ENCODE data around the gene FLT4. TPM values are rescaled to one million over a fixed set of nuclear protein-coding genes. Genes with fewer than 3 reads are reported as not detected.

The FLT4 gene
- total RNA-seq, 1 experiment from 2014 or later = 0.44 TPM

- Histone ChIP-seq H3K27me3 (ENCODE audit: control insufficient read depth, insufficient read depth, low read length) (no peaks in the 10 kb centered on the region), H3K27ac (ENCODE audit: low read length) (no peak overlapping the region), H3K9me3 (ENCODE audit: control insufficient read depth, insufficient read depth, low read depth, low read length) (no peaks in the 10 kb centered on the region), H3K4me1 (ENCODE audit: control insufficient read depth, insufficient read depth, low read length) (no peaks in the 10 kb centered on the region), H3K36me3 (ENCODE audit: control insufficient read depth, insufficient read depth, low read length) (no peaks in the 10 kb centered on the region), H3K4me3 (ENCODE audit: low read depth in 2 of 2, low read length in 2 of 2) (no peak overlapping the region)
- DNase-seq (ENCODE audit: low read depth, low spot score) = no peak
- no TSS peak for BruUV-seq (replicated peaks)
- TF ChIP-seq, protein P1, sequence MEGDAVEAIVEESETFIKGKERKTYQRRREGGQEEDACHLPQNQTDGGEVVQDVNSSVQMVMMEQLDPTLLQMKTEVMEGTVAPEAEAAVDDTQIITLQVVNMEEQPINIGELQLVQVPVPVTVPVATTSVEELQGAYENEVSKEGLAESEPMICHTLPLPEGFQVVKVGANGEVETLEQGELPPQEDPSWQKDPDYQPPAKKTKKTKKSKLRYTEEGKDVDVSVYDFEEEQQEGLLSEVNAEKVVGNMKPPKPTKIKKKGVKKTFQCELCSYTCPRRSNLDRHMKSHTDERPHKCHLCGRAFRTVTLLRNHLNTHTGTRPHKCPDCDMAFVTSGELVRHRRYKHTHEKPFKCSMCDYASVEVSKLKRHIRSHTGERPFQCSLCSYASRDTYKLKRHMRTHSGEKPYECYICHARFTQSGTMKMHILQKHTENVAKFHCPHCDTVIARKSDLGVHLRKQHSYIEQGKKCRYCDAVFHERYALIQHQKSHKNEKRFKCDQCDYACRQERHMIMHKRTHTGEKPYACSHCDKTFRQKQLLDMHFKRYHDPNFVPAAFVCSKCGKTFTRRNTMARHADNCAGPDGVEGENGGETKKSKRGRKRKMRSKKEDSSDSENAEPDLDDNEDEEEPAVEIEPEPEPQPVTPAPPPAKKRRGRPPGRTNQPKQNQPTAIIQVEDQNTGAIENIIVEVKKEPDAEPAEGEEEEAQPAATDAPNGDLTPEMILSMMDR (IDR thresholded peaks at IDR 0.05) = no peak
- no peak for TF ChIP-seq TCF7L2 (IDR thresholded peaks at IDR 0.05; ENCODE audit: low read depth, low read length)
- ChIA-PET CTCF (no interaction called here), POLR2A (no interaction called here)
- in situ Hi-C loops (cut with HindIII; ENCODE audit: low pct_unique_long_range_greater_than_20kb, low sequenced_read_pairs) (no loop called here), intact Hi-C loops (cut with micrococcal nuclease; ENCODE audit: unreplicated experiment) (no loop called here)
- no peak for ATAC-seq
Observed at GRCh38 chr5:180639287-180639686, 10.1 kb downstream of the FLT4 start.

DNA sequence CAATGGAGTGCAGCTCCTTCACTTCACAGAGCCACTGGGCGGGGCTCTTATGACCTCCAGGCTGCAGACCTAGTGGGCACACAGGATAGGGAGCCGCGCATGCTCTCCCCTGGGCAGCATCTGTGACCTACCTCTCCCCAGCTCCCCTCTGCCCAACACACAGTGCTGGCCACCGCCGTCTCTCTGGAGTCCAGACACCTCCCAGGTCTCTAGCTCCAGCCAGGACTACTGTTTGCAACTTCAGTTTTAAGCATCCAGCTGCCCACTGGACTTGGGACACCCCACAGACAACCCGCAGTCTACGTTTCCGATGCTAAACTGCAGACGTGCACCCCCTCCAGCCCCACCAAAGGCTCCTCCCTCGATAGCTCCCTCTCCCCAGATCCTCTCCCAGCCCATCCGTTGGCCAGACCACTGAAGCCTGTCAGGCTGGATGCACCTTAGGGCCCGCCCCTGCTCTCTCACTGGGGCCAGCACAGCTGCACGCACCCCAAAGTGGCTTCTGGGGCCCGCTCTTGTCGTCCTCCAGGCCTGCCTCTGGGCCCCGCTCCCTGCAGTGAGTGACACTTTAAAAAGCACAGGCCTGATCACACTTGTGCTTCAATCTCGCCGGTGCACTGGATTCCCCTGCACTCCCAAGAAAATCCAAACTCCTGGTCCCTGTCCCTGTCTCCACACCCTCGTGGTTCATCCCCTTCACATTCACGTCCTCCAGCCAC lies 11.3 kb downstream of the FLT4 start:
- ChIA-PET POLR2A (no interaction called here), CTCF (no interaction called here)
- DNase-seq (ENCODE audit: low read depth, low spot score) (no peak), ATAC-seq (0 out of 2 replicates have a peak, but pooled peaks have one; percentile 37)
- BruUV-seq (replicated peaks) = no TSS peak
- Histone ChIP-seq H3K27me3 (ENCODE audit: control insufficient read depth, insufficient read depth, low read length) (no peaks in the 10 kb centered on the region), H3K36me3 (ENCODE audit: control insufficient read depth, insufficient read depth, low read length) (no peaks in the 10 kb centered on the region), H3K27ac (ENCODE audit: low read length) (no peak overlapping the region), H3K4me1 (ENCODE audit: control insufficient read depth, insufficient read depth, low read length) (no peaks in the 10 kb centered on the region), H3K4me3 (ENCODE audit: low read depth in 2 of 2, low read length in 2 of 2) (no peak overlapping the region), H3K9me3 (ENCODE audit: control insufficient read depth, insufficient read depth, low read depth, low read length) (no peaks in the 10 kb centered on the region)
- intact Hi-C loops (cut with micrococcal nuclease; ENCODE audit: unreplicated experiment) = no loop called here
- in situ Hi-C loops (cut with HindIII; ENCODE audit: low pct_unique_long_range_greater_than_20kb, low sequenced_read_pairs) = no loop called here
- TF ChIP-seq, protein P1 (IDR thresholded peaks at IDR 0.05) = no peak
- TF ChIP-seq TCF7L2 (IDR thresholded peaks at IDR 0.05; ENCODE audit: low read depth, low read length) (no peak), POLR2AphosphoS5 (IDR thresholded peaks at IDR 0.05; ENCODE audit: low read depth, low read length) (no peak), SIN3A (IDR thresholded peaks at IDR 0.05; ENCODE audit: borderline replicate concordance, insufficient read depth, low read depth, low read length) (no peak), REST (IDR thresholded peaks at IDR 0.05; ENCODE audit: insufficient read depth in 1 of 2, low read depth in 2 of 2, low read length in 1 of 2) (no peak)
